ENCODE data around the gene NARF. TPM values are rescaled to one million over a fixed set of nuclear protein-coding genes. Genes with fewer than 3 reads are reported as not detected.

Gene NARF
- total and polyA plus RNA-seq, 2 of the 8 experiments (the other 6 are each of a cell fraction or from before 2014, with no cell fraction given), result 97.4 to 131 TPM

DNA sequence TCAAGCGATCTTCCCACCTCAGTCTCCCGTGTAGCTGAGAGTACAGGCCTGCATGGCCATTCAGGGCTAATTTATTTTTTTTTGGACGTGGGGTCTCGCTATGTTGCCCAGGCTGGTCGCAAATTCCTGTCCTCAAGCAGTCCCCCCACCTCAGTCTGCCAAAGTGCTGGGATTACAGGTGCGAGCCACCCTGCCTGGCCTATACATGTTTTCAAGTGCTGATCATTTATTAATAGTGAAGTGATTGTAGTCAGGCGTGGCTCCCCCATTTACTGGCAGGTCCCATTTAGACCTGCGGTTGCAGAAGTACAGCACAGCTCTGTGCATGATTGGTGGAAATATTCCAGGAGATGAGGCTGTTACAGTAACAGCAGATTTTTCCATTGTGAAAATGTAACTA lies 69.4 kb downstream of the NARF start:
- Histone ChIP-seq H3K18ac (ENCODE audit: extremely low read depth, low read length) (no peak overlapping the region), H3K4me2 (ENCODE audit: insufficient read depth in 1 of 2, low read depth in 2 of 2, low read length in 2 of 2) (no peak overlapping the region), H4K8ac (ENCODE audit: extremely low read depth, insufficient read depth, low read length) (no peak overlapping the region), H2AFZ (ENCODE audit: low read length) (no peak overlapping the region), H4K91ac (replicated peaks; ENCODE audit: insufficient read length, low read length) (no peak overlapping the region), H3K4ac (replicated peaks; ENCODE audit: insufficient read length, low read depth, low read length) (no peak overlapping the region), H4K20me1 (replicated peaks in 1 of 2; ENCODE audit: control insufficient read depth in 1 of 2, insufficient read depth in 2 of 2, low read length in 2 of 2) (peaks cover 39 to 41% of the 10 kb centered on the region in 2 experiments), H3K4me1 (replicated peaks in 1 of 4; ENCODE audit: control insufficient read depth in 3 of 4, insufficient read depth in 4 of 4, low read length in 3 of 4) (peaks cover 0 to 4% (median under 1%) of the 10 kb centered on the region in 4 experiments; a peak in 4 of 7 replicates), H3K14ac (ENCODE audit: insufficient read length) (no peak overlapping the region), H3K79me1 (ENCODE audit: low read depth, low read length) (peaks cover 12% of the 10 kb centered on the region), H4K5ac (ENCODE audit: insufficient read length, low read depth, low read length) (no peak overlapping the region), H3K27ac (ENCODE audit: low read depth, low read length) (no peak overlapping the region), H2BK5ac (ENCODE audit: low read depth, low read length) (no peak overlapping the region), H3K23ac (ENCODE audit: insufficient read length) (no peak overlapping the region), H2AK5ac (ENCODE audit: low read depth, low read length) (no peak overlapping the region), H3K9ac (replicated peaks in 1 of 4; ENCODE audit: extremely low read depth in 1 of 4, low read depth in 3 of 4, low read length in 3 of 4) (no peak overlapping the region), H3K23me2 (ENCODE audit: low read depth, low read length) (0 out of 2 replicates have a peak, but pooled peaks cover 2% of the 10 kb centered on the region), H3K4me3 (ENCODE audit: extremely low read depth in 1 of 4, insufficient read depth in 2 of 4, low read depth in 3 of 4, low read length in 4 of 4) (no peak overlapping the region), H2BK20ac (ENCODE audit: low read length) (no peak overlapping the region), H3K56ac (replicated peaks; ENCODE audit: insufficient read length, low read depth, low read length) (no peak overlapping the region), H2BK120ac (replicated peaks; ENCODE audit: low read depth, low read length) (no peak overlapping the region), H3K36me3 (ENCODE audit: control insufficient read depth in 2 of 4, insufficient read depth in 4 of 4, low read length in 3 of 4) (no peaks in the 10 kb centered on the region), H3K9me3 (ENCODE audit: insufficient read depth in 2 of 2, low read depth in 1 of 2, low read length in 1 of 2) (no peaks in the 10 kb centered on the region), H3K79me2 (ENCODE audit: control insufficient read depth in 1 of 2, insufficient read depth in 2 of 2, low read length in 2 of 2) (peaks cover 58 to 100% of the 10 kb centered on the region in 2 experiments), H2BK12ac (ENCODE audit: low read depth, low read length) (no peak overlapping the region), H3K27me3 (replicated peaks in 1 of 4; ENCODE audit: control insufficient read depth in 3 of 4, extremely low read depth in 1 of 4, insufficient read depth in 3 of 4, low read length in 3 of 4) (no peaks in the 10 kb centered on the region), H2BK15ac (ENCODE audit: low read length) (no peak overlapping the region)
- 89% methylated on average over 8 of the region's 8 CpGs; no CpG with 5 or more reads in 1 of the 2 experiments for WGBS, 2 experiments (ENCODE audit: extremely low coverage in 1 of 2, insufficient coverage in 1 of 2, insufficient read length in 1 of 2, insufficient replicate concordance in 2 of 2, low coverage in 1 of 2, low lambda C conversion rate in 2 of 2, missing lambda C conversion rate in 1 of 2)
- TF ChIP-seq ZNF274 (IDR thresholded peaks at IDR 0.05; ENCODE audit: borderline replicate concordance, extremely low read depth, low read length) (no peak), POLR2AphosphoS5 (IDR thresholded peaks at IDR 0.05; ENCODE audit: low read depth, low read length) (no peak), TCF12 (IDR thresholded peaks at IDR 0.05; ENCODE audit: low read depth, low read length) (no peak), CTBP2 (IDR thresholded peaks at IDR 0.05; ENCODE audit: borderline replicate concordance, insufficient read depth, insufficient read length, low read length) (no peak), EZH2 (IDR thresholded peaks at IDR 0.05; ENCODE audit: low read depth, low read length, severe bottlenecking) (no peak), CBX5 (IDR thresholded peaks at IDR 0.05; ENCODE audit: low read depth, low read length) (no peak)
- TF ChIP-seq, protein P1, sequence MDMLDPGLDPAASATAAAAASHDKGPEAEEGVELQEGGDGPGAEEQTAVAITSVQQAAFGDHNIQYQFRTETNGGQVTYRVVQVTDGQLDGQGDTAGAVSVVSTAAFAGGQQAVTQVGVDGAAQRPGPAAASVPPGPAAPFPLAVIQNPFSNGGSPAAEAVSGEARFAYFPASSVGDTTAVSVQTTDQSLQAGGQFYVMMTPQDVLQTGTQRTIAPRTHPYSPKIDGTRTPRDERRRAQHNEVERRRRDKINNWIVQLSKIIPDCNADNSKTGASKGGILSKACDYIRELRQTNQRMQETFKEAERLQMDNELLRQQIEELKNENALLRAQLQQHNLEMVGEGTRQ (IDR thresholded peaks at IDR 0.05; ENCODE audit: low read length), result no peak
- ChIA-PET POLR2A (ENCODE audit: partially characterized antibody) (interaction anchor here (0.9 kb wide), 1 partner anchor 9 kb away, joined by 3 read pairs; the partner anchor contains the start of gene FOXK2), CTCF (ENCODE audit: partially characterized antibody) (interaction anchor here (0.7 to 4.1 kb wide), 9 partner anchors 19 to 206 kb away, joined by 3 to 31 read pairs (median 3); no protein-coding TSS in a partner anchor)
- no peak for FAIRE-seq
- no peak for DNase-seq (ENCODE audit: low read depth in 1 of 2, low spot score in 2 of 2)
